NOMO-1 treated with dmso at 0.1 percent for 144 hours (cell line): Measurements from ENCODE around the gene PAPOLG.

Experiments
- DNase-seq: peaks from one replicate; lab custom pipeline; 2025; ENCODE audit not compliant: unreplicated experiment; lab: John Stamatoyannopoulos, UW

PAPOLG gene

GRCh38 chr2:60756097-60757087, at the start of gene PAPOLG:
PAPOLG (plus strand) TSS chr2:60756268; CDS start chr2:60756479, 211 bp downstream.
- DNase-seq: peak; percentile 91

- no peak for DNase-seq
These were observed 48.2 kb upstream of the PAPOLG start for GRCh38 chr2:60707750-60708371.

- no peak for DNase-seq
These were observed 47.3 kb upstream of the PAPOLG start for GRCh38 chr2:60708630-60709320.

- peak; percentile 75 for DNase-seq
These were observed 45.4 kb upstream of the PAPOLG start for GRCh38 chr2:60710707-60711106.

- DNase-seq: no peak
These were observed 40.5 kb upstream of the PAPOLG start for GRCh38 chr2:60715561-60715960.

GRCh38 chr2:60717691-60718090, 38.4 kb upstream of the PAPOLG start:
- DNase-seq: peak; percentile 71

GRCh38 chr2:60719331-60719730, 36.7 kb upstream of the PAPOLG start:
- DNase-seq: no peak

- no peak for DNase-seq
These were observed 30.6 kb upstream of the PAPOLG start for GRCh38 chr2:60725466-60725865.

GRCh38 chr2:60728855-60729254, 27.2 kb upstream of the PAPOLG start:
- DNase-seq: no peak

GRCh38 chr2:60735496-60736250, 20.4 kb upstream of the PAPOLG start:
- DNase-seq: no peak

- no peak for DNase-seq
These were observed 17.4 kb upstream of the PAPOLG start for GRCh38 chr2:60738679-60739078.

GRCh38 chr2:60739156-60739555, 16.9 kb upstream of the PAPOLG start:
- no peak for DNase-seq

GRCh38 chr2:60741576-60741975, 14.5 kb upstream of the PAPOLG start:
- no peak for DNase-seq

- DNase-seq: no peak
These were observed 13.6 kb upstream of the PAPOLG start for GRCh38 chr2:60742419-60742818.

GRCh38 chr2:60745330-60745729, 10.7 kb upstream of the PAPOLG start:
- no peak for DNase-seq

- no peak for DNase-seq
These were observed 10.3 kb upstream of the PAPOLG start for GRCh38 chr2:60745761-60746160.

GRCh38 chr2:60746318-60746717, 9.8 kb upstream of the PAPOLG start:
- DNase-seq: no peak

- no peak for DNase-seq
These were observed 3.6 kb downstream of the PAPOLG start for GRCh38 chr2:60759654-60760053.

- DNase-seq: no peak
These were observed 8.9 kb downstream of the PAPOLG start for GRCh38 chr2:60764736-60765534.

GRCh38 chr2:60766283-60766682, 10.2 kb downstream of the PAPOLG start:
- no peak for DNase-seq
